MM.1S (cell line): Measurements from ENCODE around the gene NETO2.

Experiments used
- CTCF ChIP-seq: fragments of 300-600 bp; sonication (generic); IDR thresholded peaks from 2 replicates; pipeline ENCODE4 v1.5.1; 2016; ENCODE audit warnings: antibody characterized with exemption, low read length, mixed read lengths
- EZH2phosphoT487 ChIP-seq: fragments of 300-600 bp; sonication (generic); IDR thresholded peaks from 2 replicates; pipeline ENCODE4 v1.6.1; 2018; ENCODE audit warnings: antibody characterized with exemption, low read length

DNA sequence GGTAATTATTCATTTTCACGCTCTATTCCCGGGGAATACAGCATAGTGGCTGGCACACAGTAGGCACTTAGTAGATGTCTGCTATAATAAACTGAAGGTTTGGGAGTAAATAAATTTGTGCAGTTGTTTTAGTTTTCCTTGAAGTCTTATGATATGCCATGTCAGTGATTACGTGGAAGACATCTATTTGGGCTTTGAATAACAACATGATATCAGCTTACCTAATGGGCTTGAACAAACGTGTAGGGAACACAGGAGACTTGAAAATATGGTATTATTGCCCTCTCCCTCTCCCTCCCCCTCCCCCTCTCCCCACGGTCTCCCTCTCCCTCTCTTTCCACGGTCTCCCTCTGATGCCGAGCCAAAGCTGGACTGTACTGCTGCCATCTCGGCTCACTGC is 36.3 kb upstream of the NETO2 start:
- no peak for TF ChIP-seq CTCF
- TF ChIP-seq EZH2phosphoT487: no peak
